Neutrophil (primary cell): Measurements from ENCODE around the gene KDM5C.

ENCODE experiments used
- H3K27ac ChIP-seq: fragments of 200-600 bp; sonication (generic); 2 replicates; pipeline ENCODE4 v1.5.1; 2016; ENCODE audit warnings: mild to moderate bottlenecking, moderate library complexity
- H3K27me3 ChIP-seq: fragments of 200-600 bp; sonication (generic); 2 replicates; pipeline ENCODE4 v1.6.0; 2016; ENCODE audit warnings: mild to moderate bottlenecking
- H3K36me3 ChIP-seq: fragments of 200-600 bp; sonication (generic); 2 replicates; pipeline ENCODE4 v1.5.1; 2017
- H3K4me1 ChIP-seq, 2 experiments: fragments of 200-600 bp in 1 of 2; sonication (generic) in 1 of 2; 1 replicate in 1 of 2; 2 replicates in 1 of 2; pipeline versions ENCODE4 v1.5.1 to v1.6.1; 2013 to 2016; ENCODE audit warnings: low read depth in 1 of 2, low read length in 1 of 2, mild to moderate bottlenecking in 1 of 2, moderate library complexity in 1 of 2; ENCODE audit not compliant: control insufficient read depth in 1 of 2, insufficient read depth in 1 of 2
- H3K4me3 ChIP-seq, 2 experiments: fragments of 200-600 bp in 1 of 2; sonication (generic) in 1 of 2; 1 replicate in 1 of 2; 2 replicates in 1 of 2; pipeline ENCODE4 v1.5.1; 2013 to 2016; ENCODE audit warnings: low read depth in 1 of 2, low read length in 1 of 2, mild to moderate bottlenecking in 1 of 2, moderate library complexity in 1 of 2
- H3K9me3 ChIP-seq: fragments of 200-600 bp; sonication (generic); 2 replicates; pipeline ENCODE4 v1.5.1; 2016
- TF ChIP-seq, protein P1 (sequence below): fragments of 200-600 bp; sonication (generic); IDR thresholded peaks from 2 replicates; pipeline ENCODE4 v1.5.1; 2016; ENCODE audit warnings: antibody characterized with exemption

KDM5C gene

GRCh38 chrX:53159184-53159583 lies 65.8 kb downstream of the KDM5C start:
- Histone ChIP-seq H3K4me3 (no peak overlapping the region), H3K36me3 (no peaks in the 10 kb centered on the region), H3K4me1 (no peaks in the 10 kb centered on the region), H3K9me3 (no peaks in the 10 kb centered on the region), H3K27ac (no peak overlapping the region), H3K27me3 (no peaks in the 10 kb centered on the region)
- TF ChIP-seq, protein P1, sequence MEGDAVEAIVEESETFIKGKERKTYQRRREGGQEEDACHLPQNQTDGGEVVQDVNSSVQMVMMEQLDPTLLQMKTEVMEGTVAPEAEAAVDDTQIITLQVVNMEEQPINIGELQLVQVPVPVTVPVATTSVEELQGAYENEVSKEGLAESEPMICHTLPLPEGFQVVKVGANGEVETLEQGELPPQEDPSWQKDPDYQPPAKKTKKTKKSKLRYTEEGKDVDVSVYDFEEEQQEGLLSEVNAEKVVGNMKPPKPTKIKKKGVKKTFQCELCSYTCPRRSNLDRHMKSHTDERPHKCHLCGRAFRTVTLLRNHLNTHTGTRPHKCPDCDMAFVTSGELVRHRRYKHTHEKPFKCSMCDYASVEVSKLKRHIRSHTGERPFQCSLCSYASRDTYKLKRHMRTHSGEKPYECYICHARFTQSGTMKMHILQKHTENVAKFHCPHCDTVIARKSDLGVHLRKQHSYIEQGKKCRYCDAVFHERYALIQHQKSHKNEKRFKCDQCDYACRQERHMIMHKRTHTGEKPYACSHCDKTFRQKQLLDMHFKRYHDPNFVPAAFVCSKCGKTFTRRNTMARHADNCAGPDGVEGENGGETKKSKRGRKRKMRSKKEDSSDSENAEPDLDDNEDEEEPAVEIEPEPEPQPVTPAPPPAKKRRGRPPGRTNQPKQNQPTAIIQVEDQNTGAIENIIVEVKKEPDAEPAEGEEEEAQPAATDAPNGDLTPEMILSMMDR, result no peak

- Histone ChIP-seq H3K27me3 (no peaks in the 10 kb centered on the region), H3K4me3 (no peak overlapping the region), H3K27ac (no peak overlapping the region), H3K4me1 (no peaks in the 10 kb centered on the region), H3K36me3 (no peaks in the 10 kb centered on the region), H3K9me3 (no peaks in the 10 kb centered on the region)
- TF ChIP-seq, protein P1, result no peak
Observed at GRCh38 chrX:53156207-53156596, 68.8 kb downstream of the KDM5C start.

GRCh38 chrX:53155512-53156206 lies 69.3 kb downstream of the KDM5C start:
- no peaks in the 10 kb centered on the region for H3K36me3 ChIP-seq
- no peaks in the 10 kb centered on the region for H3K27me3 ChIP-seq
- no peaks in the 10 kb centered on the region for H3K4me1 ChIP-seq
- H3K9me3 ChIP-seq, result no peaks in the 10 kb centered on the region
- no peak overlapping the region for H3K27ac ChIP-seq
- TF ChIP-seq, protein P1, result no peak
- no peak overlapping the region for H3K4me3 ChIP-seq

- Histone ChIP-seq H3K36me3 (no peaks in the 10 kb centered on the region), H3K27me3 (no peaks in the 10 kb centered on the region), H3K27ac (no peak overlapping the region), H3K4me3 (no peak overlapping the region), H3K9me3 (no peaks in the 10 kb centered on the region), H3K4me1 (no peaks in the 10 kb centered on the region)
- TF ChIP-seq, protein P1, result no peak
Observed at GRCh38 chrX:53153581-53153980, 71.4 kb downstream of the KDM5C start.
